ENCODE measurements around the gene KIF26A. TPM values are rescaled to one million over a fixed set of nuclear protein-coding genes. Genes with fewer than 3 reads are reported as not detected.

Gene KIF26A
- total RNA-seq, 1 donor = under 0.01 TPM

DNA sequence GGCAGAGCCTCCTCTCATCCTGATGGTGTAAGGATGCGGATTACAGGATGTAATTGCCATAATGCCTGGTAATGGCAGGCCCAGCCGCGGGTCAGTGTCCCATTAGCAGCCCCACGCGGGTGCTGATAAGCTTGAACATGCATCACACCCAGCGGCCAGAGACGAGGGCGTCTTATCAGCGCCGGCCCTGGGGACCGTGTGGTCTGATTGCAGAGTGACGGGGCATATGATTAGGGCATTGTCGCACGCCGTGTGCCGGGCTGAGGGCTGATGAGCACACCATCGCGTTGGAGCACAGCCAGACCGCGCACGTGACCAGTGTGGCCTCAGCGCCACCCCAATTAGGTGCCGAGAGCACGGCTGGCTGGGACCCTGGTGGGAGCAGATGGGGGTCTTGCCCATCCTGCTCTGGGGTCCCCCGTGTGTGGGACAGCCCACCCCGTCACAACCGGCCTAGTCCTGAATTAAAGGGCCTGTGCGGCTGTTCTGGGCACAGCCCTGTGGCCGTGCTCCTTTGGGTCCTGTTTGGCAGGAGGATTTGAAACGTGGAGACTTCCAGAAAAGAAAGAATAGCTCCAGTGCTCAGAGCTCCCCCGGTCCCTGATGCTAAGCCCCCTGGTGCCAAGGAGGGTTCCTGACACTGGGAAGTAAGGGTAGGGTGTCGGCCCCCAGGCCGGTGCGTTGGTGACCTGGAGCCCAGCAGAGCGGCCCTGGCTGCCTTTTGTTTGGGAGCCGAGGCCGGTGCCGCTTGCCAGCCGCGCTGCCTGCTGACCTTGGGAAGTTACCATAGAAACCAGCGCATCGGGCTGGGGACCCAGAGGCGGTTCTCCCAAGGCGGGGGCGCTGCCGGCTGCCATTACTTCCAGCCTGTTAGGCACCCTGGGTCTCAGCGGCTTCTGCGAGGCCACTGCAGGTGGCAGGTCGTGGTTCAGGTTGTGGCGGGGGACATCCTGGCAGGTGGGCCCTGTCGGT, 20.7 kb downstream of the KIF26A start:
- no peak overlapping the region for H3K4me3 ChIP-seq (ENCODE audit: low read depth, low read length)
- DNase-seq (ENCODE audit: low read depth) = no peak
- TF ChIP-seq, protein P1, sequence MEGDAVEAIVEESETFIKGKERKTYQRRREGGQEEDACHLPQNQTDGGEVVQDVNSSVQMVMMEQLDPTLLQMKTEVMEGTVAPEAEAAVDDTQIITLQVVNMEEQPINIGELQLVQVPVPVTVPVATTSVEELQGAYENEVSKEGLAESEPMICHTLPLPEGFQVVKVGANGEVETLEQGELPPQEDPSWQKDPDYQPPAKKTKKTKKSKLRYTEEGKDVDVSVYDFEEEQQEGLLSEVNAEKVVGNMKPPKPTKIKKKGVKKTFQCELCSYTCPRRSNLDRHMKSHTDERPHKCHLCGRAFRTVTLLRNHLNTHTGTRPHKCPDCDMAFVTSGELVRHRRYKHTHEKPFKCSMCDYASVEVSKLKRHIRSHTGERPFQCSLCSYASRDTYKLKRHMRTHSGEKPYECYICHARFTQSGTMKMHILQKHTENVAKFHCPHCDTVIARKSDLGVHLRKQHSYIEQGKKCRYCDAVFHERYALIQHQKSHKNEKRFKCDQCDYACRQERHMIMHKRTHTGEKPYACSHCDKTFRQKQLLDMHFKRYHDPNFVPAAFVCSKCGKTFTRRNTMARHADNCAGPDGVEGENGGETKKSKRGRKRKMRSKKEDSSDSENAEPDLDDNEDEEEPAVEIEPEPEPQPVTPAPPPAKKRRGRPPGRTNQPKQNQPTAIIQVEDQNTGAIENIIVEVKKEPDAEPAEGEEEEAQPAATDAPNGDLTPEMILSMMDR (IDR thresholded peaks at IDR 0.05; ENCODE audit: insufficient read depth, low read length) = no peak

- no peak for DNase-seq (ENCODE audit: low read depth)
- TF ChIP-seq, protein P1 (IDR thresholded peaks at IDR 0.05; ENCODE audit: insufficient read depth, low read length) = no peak
- H3K4me3 ChIP-seq (ENCODE audit: low read depth, low read length) = no peak overlapping the region
These were observed 21.6 kb downstream of the KIF26A start for GRCh38 chr14:104159990-104160389.

DNA sequence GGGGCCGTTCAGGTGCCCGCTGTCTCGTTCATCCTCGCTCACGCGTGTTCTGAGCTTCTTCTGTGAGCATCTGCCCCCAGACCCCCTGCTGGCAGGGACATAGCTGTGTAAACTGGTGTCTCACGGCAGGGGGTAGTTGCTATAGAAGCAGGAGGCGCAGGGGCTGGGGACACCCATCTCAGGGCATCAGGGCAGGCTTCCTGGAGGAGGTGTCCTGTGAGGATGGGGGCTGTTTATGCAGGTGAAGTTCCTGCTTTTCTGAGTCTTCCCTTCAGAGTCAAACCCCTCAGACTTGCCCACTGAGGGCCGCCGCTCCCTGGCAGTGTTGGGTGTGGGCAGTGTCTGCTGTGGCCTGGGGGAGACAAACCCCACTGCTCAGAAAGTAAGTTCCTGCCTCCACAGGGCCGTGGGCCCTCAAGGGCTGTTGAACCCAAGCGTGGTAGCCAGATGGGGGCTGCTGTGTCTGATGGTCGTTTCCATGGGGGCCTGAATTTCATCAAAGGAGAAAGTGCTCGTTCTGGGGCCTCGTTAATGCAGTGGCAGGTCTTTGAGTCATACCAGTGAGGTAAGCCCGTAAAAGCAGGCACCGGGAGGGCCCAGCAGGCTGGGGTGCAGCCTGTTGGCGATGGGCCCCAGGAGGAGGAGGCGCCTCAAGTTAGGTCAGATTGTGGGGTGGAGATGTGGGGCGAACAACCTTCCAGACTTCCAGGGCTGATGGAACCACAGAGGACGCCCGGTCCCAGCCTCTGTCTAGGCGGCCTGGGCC, 23.4 kb downstream of the KIF26A start:
- H3K4me3 ChIP-seq (ENCODE audit: low read depth, low read length) = no peak overlapping the region
- no peak for DNase-seq (ENCODE audit: low read depth)
- TF ChIP-seq, protein P1 (IDR thresholded peaks at IDR 0.05; ENCODE audit: insufficient read depth, low read length) = no peak

DNA sequence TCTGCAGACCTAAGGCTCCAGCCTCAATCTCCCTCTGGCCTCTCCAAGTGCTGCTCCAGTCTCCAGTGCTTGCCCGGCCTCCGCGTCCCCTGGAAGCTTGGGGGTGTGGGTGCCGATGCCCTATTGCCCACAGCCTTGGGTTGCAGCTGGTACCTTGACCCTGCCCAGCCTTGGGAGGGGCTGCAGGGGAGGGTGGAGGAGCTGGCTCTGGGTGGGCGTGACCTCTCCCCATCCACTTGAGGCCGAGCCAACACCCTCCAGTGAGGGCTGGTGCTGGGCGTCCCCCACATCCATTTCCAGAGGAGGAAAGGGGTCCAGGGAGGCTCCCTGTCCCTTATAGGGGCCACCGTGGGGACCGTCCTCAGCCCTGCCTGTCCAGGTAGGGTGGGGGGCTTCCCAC, 24.1 kb downstream of the KIF26A start:
- no peak overlapping the region for H3K4me3 ChIP-seq (ENCODE audit: low read depth, low read length)
- DNase-seq (ENCODE audit: low read depth) = no peak
- TF ChIP-seq, protein P1 (IDR thresholded peaks at IDR 0.05; ENCODE audit: insufficient read depth, low read length) = no peak

- no peak overlapping the region for H3K4me3 ChIP-seq (ENCODE audit: low read depth, low read length)
- TF ChIP-seq, protein P1 (IDR thresholded peaks at IDR 0.05; ENCODE audit: insufficient read depth, low read length) = no peak
These were observed 25.2 kb downstream of the KIF26A start for GRCh38 chr14:104163541-104163940.

GRCh38 chr14:104164041-104164440, 25.7 kb downstream of the KIF26A start:
- DNase-seq (ENCODE audit: low read depth) = no peak
- no peak overlapping the region for H3K4me3 ChIP-seq (ENCODE audit: low read depth, low read length)
- TF ChIP-seq, protein P1 (IDR thresholded peaks at IDR 0.05; ENCODE audit: insufficient read depth, low read length) = no peak

More at GRCh38 chr14:104163541-104163940, 25.2 kb downstream of the KIF26A start:
- DNase-seq (ENCODE audit: low read depth) = no peak
